GM23338 (cell line): ENCODE results near the gene TNNI3. TPM values are rescaled to one million over a fixed set of nuclear protein-coding genes. Genes with fewer than 3 reads are reported as not detected.
A peak's percentile ranks its signal among the peaks of the same experiment; 100 is the strongest.

Experiments used
- ATAC-seq: fragments of 200-7000 bp; cut with Tn5 transposase; 3 replicates; pipeline ENCODE4 v1.9.1; 2020
- DNase-seq: peaks from one replicate; pipeline ENCODE4 v3.0.0-alpha.2; 2015; ENCODE audit warnings: low spot score
- H2AFZ ChIP-seq: fragments of 200-600 bp; sonication (generic); 2 replicates; pipeline ENCODE4 v1.8.0; 2016; ENCODE audit warnings: antibody characterized with exemption, mild to moderate bottlenecking, moderate library complexity
- H3F3A ChIP-seq: fragments of 200-600 bp; sonication (generic); replicated peaks from 2 replicates; pipeline ENCODE4 v1.8.0; 2017; ENCODE audit warnings: antibody characterized with exemption, mixed run types, low read depth
- H3K27ac ChIP-seq: fragments of 200-600 bp; sonication (generic); 2 replicates; pipeline ENCODE4 v1.6.1; 2016; ENCODE audit warnings: low read depth
- H3K27me3 ChIP-seq: fragments of 200-600 bp; sonication (generic); 2 replicates; pipeline ENCODE4 v1.8.0; 2016; ENCODE audit warnings: mild to moderate bottlenecking, mixed run types, moderate library complexity; ENCODE audit not compliant: insufficient read depth
- H3K36me3 ChIP-seq: fragments of 200-600 bp; sonication (generic); 2 replicates; pipeline ENCODE4 v1.8.0; 2016; ENCODE audit warnings: mild to moderate bottlenecking; ENCODE audit not compliant: insufficient read depth
- H3K4me1 ChIP-seq: fragments of 200-600 bp; sonication (generic); 2 replicates; pipeline ENCODE4 v1.8.0; 2016; ENCODE audit warnings: mild to moderate bottlenecking, moderate library complexity; ENCODE audit not compliant: insufficient read depth
- H3K4me2 ChIP-seq: fragments of 200-600 bp; sonication (generic); 2 replicates; pipeline ENCODE4 v1.7.1; 2017; ENCODE audit warnings: mixed run types
- H3K4me3 ChIP-seq: fragments of 200-600 bp; sonication (generic); 2 replicates; pipeline ENCODE4 v1.6.1; 2016; ENCODE audit warnings: mixed run types
- H3K79me2 ChIP-seq: fragments of 200-600 bp; sonication (generic); replicated peaks from 2 replicates; pipeline ENCODE4 v1.8.0; 2017; ENCODE audit warnings: mild to moderate bottlenecking; ENCODE audit not compliant: insufficient read depth
- H3K9me2 ChIP-seq: fragments of 200-600 bp; sonication (generic); 2 replicates; pipeline ENCODE4 v1.8.0; 2017; ENCODE audit not compliant: insufficient read depth
- H4K20me1 ChIP-seq: fragments of 200-600 bp; sonication (generic); replicated peaks from 2 replicates; pipeline ENCODE4 v1.8.0; 2017; ENCODE audit warnings: mild to moderate bottlenecking; ENCODE audit not compliant: insufficient read depth
- H3K27ac Mint-ChIP-seq: 2 replicates; pipeline ENCODE4 v1.8.0; 2020; ENCODE audit warnings: inconsistent platforms, mild to moderate bottlenecking, moderate library complexity, mixed read lengths
- H3K27me3 Mint-ChIP-seq: 3 replicates; pipeline ENCODE4 v1.8.0; 2022; ENCODE audit warnings: low read depth, mild to moderate bottlenecking, moderate library complexity, mixed read lengths, inconsistent platforms; ENCODE audit not compliant: insufficient read depth, poor library complexity
- H3K36me3 Mint-ChIP-seq: 3 replicates; pipeline ENCODE4 v1.8.0; 2021; ENCODE audit warnings: low read depth, mild to moderate bottlenecking, inconsistent platforms, moderate library complexity, mixed read lengths
- H3K4me1 Mint-ChIP-seq: 3 replicates; pipeline ENCODE4 v1.8.0; 2020; ENCODE audit warnings: mild to moderate bottlenecking, inconsistent platforms, mixed read lengths
- H3K4me3 Mint-ChIP-seq: 3 replicates; pipeline ENCODE4 v1.8.0; 2021; ENCODE audit warnings: moderate library complexity, mild to moderate bottlenecking, inconsistent platforms, mixed read lengths
- H3K9me3 Mint-ChIP-seq: 3 replicates; pipeline ENCODE4 v1.8.0; 2020; ENCODE audit warnings: moderate library complexity, mild to moderate bottlenecking, inconsistent platforms, mixed read lengths
- CREB1 ChIP-seq: fragments of 250-450 bp; sonication (Bioruptor Pico); IDR thresholded peaks from 2 replicates; pipeline ENCODE4 v1.5.0; 2020; ENCODE audit warnings: low read depth, mild to moderate bottlenecking, moderate library complexity
- ETS1 ChIP-seq: IDR thresholded peaks from 2 replicates; pipeline ENCODE4 v1.6.1; 2016; ENCODE audit warnings: antibody characterized with exemption
- EZH2phosphoT487 ChIP-seq: fragments of 200-600 bp; sonication (generic); IDR thresholded peaks from one replicate; pipeline ENCODE4 v1.8.1; 2018; ENCODE audit warnings: antibody characterized with exemption; ENCODE audit not compliant: unreplicated experiment
- ZNF331 ChIP-seq: fragments of 250-450 bp; sonication (Bioruptor Pico); IDR thresholded peaks from 2 replicates; pipeline ENCODE4 v1.5.0; 2020; ENCODE audit warnings: low read depth, mild to moderate bottlenecking, moderate library complexity
- ZNF462 ChIP-seq: fragments of 250-450 bp; sonication (Bioruptor Pico); IDR thresholded peaks from 2 replicates; pipeline ENCODE4 v1.5.0; 2020; ENCODE audit warnings: mild to moderate bottlenecking, moderate library complexity
- polyA plus RNA-seq: library from polyadenylated mRNA; unstranded; fragments of >200 nt; fragmentation: Nextera tagmentation; extraction: Ambion mirVana; gene quantifications from 2 replicates; pipeline ENCODE4 v1.2.1, GENCODE V29; 2016
- total RNA-seq: library from RNA; depleted of rRNA; stranded (reverse); fragments of >200 nt; shearing (Covaris generic); gene quantifications from 2 replicates; pipeline ENCODE4 v1.2.3, GENCODE V29; 2014

The TNNI3 gene
- total and polyA plus RNA-seq, 2 experiments from 2014 or later = 21.5 to 150 TPM

GRCh38 chr19:55197528-55197927, 40.0 kb upstream of the TNNI3 start:
- Mint-ChIP-seq H3K4me3 (no peak overlapping the region; the same call in 2 of the 3 replicates), H3K4me1 (no peaks in the 10 kb centered on the region), H3K27ac (no peak overlapping the region), H3K27me3 (peaks cover 12% of the 10 kb centered on the region), H3K9me3 (no peaks in the 10 kb centered on the region), H3K36me3 (no peaks in the 10 kb centered on the region; the same call in 2 of the 3 replicates)
- H3K79me2 ChIP-seq = no peaks in the 10 kb centered on the region
- peak; percentile 67 for DNase-seq
- no peak overlapping the region for H2AFZ ChIP-seq
- no peaks in the 10 kb centered on the region for H3F3A ChIP-seq
- no peak overlapping the region for H3K4me2 ChIP-seq
- H3K4me1 ChIP-seq = no peaks in the 10 kb centered on the region
- H3K27me3 ChIP-seq = no peaks in the 10 kb centered on the region
- peaks cover 7% of the 10 kb centered on the region; the same call in 1 of the 2 replicates for H3K9me2 ChIP-seq
- no peaks in the 10 kb centered on the region for H4K20me1 ChIP-seq
- no peaks in the 10 kb centered on the region for H3K36me3 ChIP-seq
- no peak overlapping the region for H3K27ac ChIP-seq
- H3K4me3 ChIP-seq = no peak overlapping the region
- TF ChIP-seq CREB1 = peak; percentile 63
- no peak for TF ChIP-seq ZNF331 (CRISPR knock-in tag)
- TF ChIP-seq EZH2phosphoT487 = no peak
- TF ChIP-seq ETS1 = peak; percentile 95
- no peak for TF ChIP-seq ZNF462 (CRISPR knock-in tag)
- ATAC-seq = peak; percentile 70
